AG09309 (cell line): ENCODE results near the gene EPN3.

Experiments used
- DNase-seq: peaks from one replicate; pipeline ENCODE4 v3.0.0-alpha.2; 2010; ENCODE audit warnings: low read depth
- H3K4me3 ChIP-seq: 2 replicates; pipeline ENCODE4 v1.5.1; 2011; ENCODE audit warnings: mild to moderate bottlenecking, low read depth, low read length, moderate library complexity; ENCODE audit not compliant: control insufficient read depth
- CTCF ChIP-seq: IDR thresholded peaks from 2 replicates; pipeline ENCODE4 v1.5.1; 2011; ENCODE audit warnings: mild to moderate bottlenecking, low read depth, low read length, inconsistent platforms; ENCODE audit not compliant: insufficient read depth, control insufficient read depth; ENCODE audit errors: missing control alignments

EPN3 gene

GRCh38 chr17:50492214-50492613 is 40.3 kb upstream of the EPN3 start:
- TF ChIP-seq CTCF, result no peak
- no peak overlapping the region for H3K4me3 ChIP-seq
- no peak for DNase-seq

DNA sequence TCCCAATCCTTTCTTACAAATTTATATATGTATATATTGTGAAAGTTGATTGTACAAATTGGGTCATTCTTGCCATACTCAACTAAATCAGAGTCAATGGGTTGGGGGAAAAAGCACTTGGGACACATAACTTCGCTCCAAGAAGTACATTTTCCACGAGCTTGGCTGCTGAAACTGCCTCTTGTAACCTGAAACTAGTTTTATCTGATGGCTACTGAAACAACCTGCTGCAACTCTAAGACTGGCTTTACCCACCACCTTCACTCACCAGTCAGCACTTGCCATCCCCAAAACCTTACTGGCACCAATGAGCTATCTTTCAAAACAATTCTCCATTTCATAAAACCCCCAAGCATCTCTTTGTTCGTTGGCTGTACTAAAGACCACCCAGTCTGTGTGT is 38.8 kb upstream of the EPN3 start:
- no peak for TF ChIP-seq CTCF
- H3K4me3 ChIP-seq, result no peak overlapping the region
- DNase-seq, result no peak

- H3K4me3 ChIP-seq, result no peak overlapping the region
- no peak for TF ChIP-seq CTCF
These were observed 37.2 kb upstream of the EPN3 start for GRCh38 chr17:50495217-50495823.

DNA sequence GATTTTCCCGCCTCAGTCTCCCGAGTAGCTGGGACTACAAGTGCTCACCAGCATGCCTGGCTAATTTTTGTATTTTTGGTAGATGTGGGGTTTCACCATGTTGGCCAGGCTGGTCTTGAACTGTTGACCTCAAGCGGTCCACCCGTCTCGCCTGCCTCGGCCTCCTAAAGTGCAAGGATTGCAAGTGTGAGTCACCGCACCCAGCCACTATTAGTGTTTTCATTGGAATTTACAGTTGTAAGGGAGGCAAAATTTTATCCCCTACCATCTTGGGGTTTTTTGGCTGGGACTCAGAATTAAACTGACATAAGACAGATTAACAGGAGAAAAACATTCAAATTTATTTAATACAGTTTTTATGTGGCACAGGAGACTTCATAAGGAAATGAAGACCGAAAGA is 36.6 kb upstream of the EPN3 start:
- TF ChIP-seq CTCF, result no peak
- H3K4me3 ChIP-seq, result no peak overlapping the region
- DNase-seq, result no peak

More at GRCh38 chr17:50495217-50495823, 37.2 kb upstream of the EPN3 start:
- no peak for DNase-seq

DNA sequence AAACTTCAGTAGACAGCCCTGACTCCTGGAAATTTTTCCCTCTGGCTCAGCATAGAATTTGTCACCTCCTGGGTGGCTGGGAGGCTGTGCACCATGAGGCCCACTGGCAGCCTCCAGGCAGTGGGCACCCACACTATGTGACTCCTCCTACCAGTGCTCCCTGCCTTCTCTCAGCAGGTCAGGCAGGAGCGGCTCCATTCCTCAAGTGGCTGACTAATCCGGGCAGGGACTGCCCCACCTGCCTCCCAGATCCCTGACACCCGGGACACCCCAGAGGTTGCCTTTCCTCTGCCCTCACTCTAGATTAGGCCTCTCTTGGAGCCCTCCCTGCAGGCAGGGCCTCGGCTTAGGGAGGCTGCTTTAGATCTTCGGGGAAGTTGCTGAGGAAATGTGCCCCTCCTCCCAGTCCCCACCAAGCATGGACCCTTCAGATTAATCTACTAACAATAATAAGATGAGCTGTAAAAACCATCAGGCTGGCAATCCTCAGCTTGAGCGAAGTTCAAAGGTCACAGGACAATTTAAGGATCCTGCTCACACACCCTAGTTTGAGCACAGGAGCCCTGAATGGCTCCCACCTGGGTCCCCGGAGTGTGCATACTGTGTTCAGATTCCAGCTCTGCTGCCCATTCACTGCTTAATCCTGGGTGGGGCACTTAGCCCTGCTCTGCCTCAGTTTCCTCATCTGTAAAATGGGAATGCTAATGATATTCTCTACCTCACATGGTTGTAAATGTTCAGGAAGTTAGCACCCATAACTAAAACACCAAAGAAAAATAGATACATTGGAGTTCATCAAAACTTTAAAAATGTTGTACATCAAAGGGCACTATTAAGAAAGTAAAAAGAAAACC is 34.3 kb upstream of the EPN3 start:
- no peak for TF ChIP-seq CTCF
- no peak overlapping the region for H3K4me3 ChIP-seq

DNA sequence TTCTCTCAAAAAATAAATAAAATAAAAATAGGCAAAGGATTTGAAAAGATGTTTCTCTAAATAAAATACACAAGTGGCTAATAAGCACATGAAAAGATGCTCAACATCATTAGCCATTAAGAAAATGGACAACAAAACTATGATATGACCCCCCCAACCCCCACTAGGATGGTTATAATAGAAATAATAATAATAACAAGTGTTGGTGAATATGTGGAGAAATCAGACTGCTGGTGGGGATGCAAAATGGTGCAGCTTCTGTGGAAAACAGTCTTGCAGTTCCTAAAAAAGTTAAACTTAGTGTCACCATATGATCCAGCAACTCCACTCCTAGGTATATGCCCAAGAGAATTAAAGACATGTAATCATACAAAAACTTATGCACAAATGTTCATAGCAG is 33.3 kb upstream of the EPN3 start:
- no peak for DNase-seq
- no peak for TF ChIP-seq CTCF
- H3K4me3 ChIP-seq, result no peak overlapping the region

More for the DNA sequence above, 34.3 kb upstream of the EPN3 start:
- DNase-seq, result no peak
